Hepatocyte (in vitro differentiated cells): ENCODE results near the gene EIPR1.

Source experiments
- EZH2 ChIP-seq: fragments of 200-600 bp; sonication (generic); IDR thresholded peaks from 2 replicates; pipeline ENCODE4 v1.6.1; 2016; ENCODE audit warnings: antibody characterized with exemption, mild to moderate bottlenecking, borderline replicate concordance
- EZH2phosphoT487 ChIP-seq: fragments of 200-600 bp; sonication (generic); IDR thresholded peaks from one replicate; pipeline ENCODE4 v1.6.1; 2018; ENCODE audit warnings: antibody characterized with exemption, mild to moderate bottlenecking, low read depth, moderate library complexity; ENCODE audit not compliant: unreplicated experiment, severe bottlenecking
- TF ChIP-seq, protein P1 (sequence below): fragments of 200-600 bp; sonication (generic); IDR thresholded peaks from 2 replicates; pipeline ENCODE4 v1.5.1; 2016; ENCODE audit warnings: antibody characterized with exemption, mild to moderate bottlenecking; ENCODE audit not compliant: poor library complexity

DNA sequence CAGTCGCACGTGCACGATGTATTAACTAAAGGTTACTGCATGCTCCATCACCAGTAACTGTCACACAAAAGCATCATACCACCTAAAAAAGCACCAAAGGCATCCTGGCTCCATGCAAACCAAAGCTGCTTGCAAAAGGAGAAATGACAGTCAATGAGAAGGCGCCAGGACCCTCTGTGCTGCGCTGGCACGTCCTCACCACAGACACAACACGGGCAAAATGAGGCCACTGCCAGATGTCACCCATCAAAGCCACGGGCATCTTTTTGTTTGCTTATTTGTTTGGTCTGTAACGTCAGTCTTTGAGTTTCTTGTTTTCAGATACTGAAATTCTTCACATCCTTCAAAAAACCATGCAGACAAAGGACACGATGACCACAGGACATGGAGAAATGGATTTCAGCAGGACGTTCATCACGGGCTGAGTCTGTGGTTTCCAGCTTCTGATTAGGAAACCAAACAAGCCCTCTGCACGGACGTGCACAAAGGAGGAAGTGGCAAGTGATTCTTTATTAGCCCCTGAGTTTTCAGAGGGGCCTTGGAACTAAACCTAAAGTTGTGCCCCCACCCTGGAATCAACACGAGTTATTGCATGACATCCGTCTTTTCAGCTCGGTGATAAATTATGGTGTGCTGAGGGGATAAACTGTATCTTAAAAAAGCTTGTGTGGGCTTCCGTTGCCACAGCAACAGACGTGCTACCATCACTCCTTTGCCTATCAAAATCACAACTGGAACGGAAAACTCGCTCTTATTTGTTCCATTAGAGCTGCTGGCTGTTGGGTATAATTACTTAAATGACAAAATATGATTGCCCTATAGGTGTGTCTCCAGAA is 181.8 kb downstream of the EIPR1 start:
- TF ChIP-seq, protein P1, sequence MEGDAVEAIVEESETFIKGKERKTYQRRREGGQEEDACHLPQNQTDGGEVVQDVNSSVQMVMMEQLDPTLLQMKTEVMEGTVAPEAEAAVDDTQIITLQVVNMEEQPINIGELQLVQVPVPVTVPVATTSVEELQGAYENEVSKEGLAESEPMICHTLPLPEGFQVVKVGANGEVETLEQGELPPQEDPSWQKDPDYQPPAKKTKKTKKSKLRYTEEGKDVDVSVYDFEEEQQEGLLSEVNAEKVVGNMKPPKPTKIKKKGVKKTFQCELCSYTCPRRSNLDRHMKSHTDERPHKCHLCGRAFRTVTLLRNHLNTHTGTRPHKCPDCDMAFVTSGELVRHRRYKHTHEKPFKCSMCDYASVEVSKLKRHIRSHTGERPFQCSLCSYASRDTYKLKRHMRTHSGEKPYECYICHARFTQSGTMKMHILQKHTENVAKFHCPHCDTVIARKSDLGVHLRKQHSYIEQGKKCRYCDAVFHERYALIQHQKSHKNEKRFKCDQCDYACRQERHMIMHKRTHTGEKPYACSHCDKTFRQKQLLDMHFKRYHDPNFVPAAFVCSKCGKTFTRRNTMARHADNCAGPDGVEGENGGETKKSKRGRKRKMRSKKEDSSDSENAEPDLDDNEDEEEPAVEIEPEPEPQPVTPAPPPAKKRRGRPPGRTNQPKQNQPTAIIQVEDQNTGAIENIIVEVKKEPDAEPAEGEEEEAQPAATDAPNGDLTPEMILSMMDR = no peak
- TF ChIP-seq EZH2 = no peak
- TF ChIP-seq EZH2phosphoT487 = no peak
